H7 (cell line): ENCODE results near the gene MRPL21. TPM values are rescaled to one million over a fixed set of nuclear protein-coding genes. Genes with fewer than 3 reads are reported as not detected.
A peak's percentile ranks its signal among the peaks of the same experiment; 100 is the strongest.
"Not testable (repeated sequence)": the region's sequence is repeated elsewhere in the genome, so short reads cannot be mapped to it uniquely, and the experiment has no call there.

Experiments used
- DNase-seq: peaks from one replicate; pipeline ENCODE4 v3.0.0; 2012
- H3K27me3 ChIP-seq: 2 replicates; pipeline ENCODE4 v1.6.0; 2011; ENCODE audit warnings: mild to moderate bottlenecking, low read length; ENCODE audit not compliant: control insufficient read depth, insufficient read depth
- H3K36me3 ChIP-seq: replicated peaks from 2 replicates; pipeline ENCODE4 v1.5.1; 2011; ENCODE audit warnings: low read length; ENCODE audit not compliant: control insufficient read depth, insufficient read depth
- H3K4me3 ChIP-seq: 2 replicates; pipeline ENCODE4 v1.5.1; 2011; ENCODE audit warnings: low read depth, mild to moderate bottlenecking, control low read depth, low read length, moderate library complexity; ENCODE audit not compliant: insufficient read depth
- total RNA-seq: library from RNA; depleted of rRNA; stranded (reverse); fragments of >200 nt; shearing (Covaris generic); gene quantifications from 2 replicates; pipeline ENCODE4 v1.2.3, GENCODE V29; 2014

The MRPL21 gene
- total RNA-seq, 1 experiment from 2014 or later = 108 TPM

DNA sequence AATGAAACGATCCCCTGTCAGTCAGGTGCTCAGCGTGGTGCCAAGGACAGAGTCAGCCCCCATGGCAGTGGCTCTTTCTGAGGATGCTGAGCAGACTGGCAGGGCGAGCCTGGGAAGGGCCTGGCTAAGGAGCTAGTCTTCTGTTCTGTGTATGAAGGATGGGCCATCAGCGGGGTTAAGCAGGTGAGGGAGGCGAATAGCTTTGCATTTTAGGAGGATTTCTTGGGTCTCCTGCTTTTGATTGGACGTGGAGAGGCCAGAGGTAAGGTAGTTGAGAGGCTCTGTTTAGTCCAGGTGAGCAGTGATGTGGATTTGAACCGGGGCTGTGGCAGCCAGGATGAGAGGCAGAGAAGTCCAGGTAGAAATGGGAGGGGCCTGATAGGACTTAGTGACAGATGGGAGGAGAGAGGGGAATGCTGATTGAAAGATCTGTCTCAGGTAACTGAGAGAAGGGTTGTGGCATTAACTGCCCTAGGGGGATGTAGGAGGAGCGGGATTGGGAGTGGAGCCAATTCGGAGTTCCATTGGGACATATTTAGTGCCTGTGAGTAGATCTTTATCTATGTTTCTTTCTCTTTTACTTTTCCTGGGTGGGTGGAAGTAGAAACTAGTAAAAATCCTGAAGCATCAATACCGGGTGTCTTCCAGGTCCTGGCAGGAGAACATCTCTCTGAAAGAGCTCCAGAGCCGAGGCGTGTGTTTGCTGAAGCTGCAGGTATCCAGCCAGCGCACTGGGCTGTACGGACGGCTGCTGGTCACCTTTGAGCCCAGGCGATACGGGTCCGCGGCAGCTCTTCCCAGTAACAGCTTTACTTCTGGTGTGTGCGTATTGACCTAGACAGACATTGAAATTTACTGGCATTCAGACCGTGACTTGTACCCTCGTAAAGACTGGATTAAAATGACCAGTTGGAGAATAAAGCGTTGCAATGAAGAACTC, 2.1 kb upstream of the MRPL21 start:
- no peak for DNase-seq
- Histone ChIP-seq H3K36me3 (peaks cover 8% of the 10 kb centered on the region), H3K27me3 (no peaks in the 10 kb centered on the region), H3K4me3 (no peak overlapping the region)

DNA sequence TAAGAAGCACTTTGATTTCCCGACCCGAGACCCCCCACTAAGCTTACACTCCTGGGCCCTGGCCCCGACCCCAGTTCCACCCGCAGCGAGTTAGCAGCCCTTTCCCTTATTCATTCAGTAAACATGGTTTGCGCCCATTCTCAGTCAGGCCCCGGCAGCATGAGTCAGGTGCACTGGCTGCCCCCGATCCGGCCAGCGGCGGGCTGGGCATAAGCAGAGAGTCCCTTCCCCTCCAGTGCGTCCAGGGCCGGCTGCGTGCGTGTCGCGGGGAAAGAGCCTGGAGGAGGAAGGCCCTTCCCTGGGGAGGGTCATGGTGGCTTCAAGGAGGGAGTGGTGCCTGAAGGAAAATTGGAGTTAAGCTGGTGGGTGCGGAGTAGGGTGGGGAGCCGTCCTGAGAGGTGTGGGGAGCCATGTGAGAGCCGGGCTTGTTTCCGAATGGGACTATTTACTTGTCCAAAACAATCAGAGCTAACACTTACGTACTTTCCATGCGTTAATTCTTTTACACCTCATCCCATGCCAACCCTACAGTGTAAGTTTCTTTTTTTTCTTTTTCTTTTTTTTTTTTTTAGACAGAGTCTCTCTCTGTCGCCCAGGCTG, 716 bp upstream of the MRPL21 start:
- peaks cover 10% of the 10 kb centered on the region for H3K36me3 ChIP-seq
- H3K27me3 ChIP-seq = no peaks in the 10 kb centered on the region

DNA sequence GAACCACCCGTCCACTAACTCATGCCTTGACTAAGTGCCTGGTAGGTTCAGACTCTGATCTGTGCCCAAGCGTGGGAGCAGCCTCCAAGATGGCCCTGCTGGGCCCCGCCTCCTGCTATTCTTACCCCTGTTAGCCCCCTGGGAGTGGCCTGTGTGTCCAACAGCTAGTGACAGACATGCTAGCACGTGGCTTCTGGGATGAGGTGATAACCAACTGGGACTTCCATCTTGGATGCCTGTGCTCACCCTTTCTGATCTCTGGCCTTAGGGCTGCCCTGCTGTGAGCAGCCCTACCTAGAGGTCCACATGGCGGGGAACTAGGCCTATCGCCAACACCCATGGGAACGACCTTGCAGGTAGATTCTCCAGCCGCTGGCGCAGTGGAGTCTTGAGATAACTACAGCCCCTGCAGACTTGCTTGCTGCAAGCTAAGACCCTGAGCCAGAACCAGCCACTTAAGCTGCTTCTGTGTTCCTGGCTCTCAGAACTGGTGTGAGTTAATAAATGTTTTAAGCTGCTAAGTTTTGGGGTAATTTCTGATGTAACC, 2.7 kb downstream of the MRPL21 start:
- no peaks in the 10 kb centered on the region for H3K27me3 ChIP-seq
- H3K4me3 ChIP-seq = no peak overlapping the region
- peaks cover 28% of the 10 kb centered on the region for H3K36me3 ChIP-seq
- DNase-seq = no peak

More for the DNA sequence above, 716 bp upstream of the MRPL21 start:
- DNase-seq = no peak
- peak overlapping the region; percentile 97 for H3K4me3 ChIP-seq

DNA sequence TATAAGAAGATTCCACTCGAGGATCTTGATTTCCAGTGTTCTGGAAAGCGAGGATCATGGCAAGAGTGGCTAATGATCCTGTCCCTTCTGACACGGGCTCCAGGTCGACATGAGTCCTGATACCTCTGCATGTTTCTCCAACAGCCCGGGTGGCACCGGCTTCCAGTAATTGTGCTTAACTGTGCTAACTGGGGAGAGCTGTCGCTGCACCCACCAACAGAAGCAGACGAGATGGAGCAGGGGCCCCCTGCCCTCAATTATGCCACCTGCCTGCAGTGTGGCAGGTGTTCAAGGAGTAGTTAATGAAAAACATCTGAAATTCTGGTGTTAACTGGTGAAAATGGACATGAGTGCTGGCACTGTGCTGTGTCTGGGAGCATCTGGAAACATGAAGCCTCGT, 6.2 kb downstream of the MRPL21 start:
- peaks cover 41% of the 10 kb centered on the region for H3K36me3 ChIP-seq
- no peak overlapping the region for H3K4me3 ChIP-seq
- no peak for DNase-seq
- no peaks in the 10 kb centered on the region for H3K27me3 ChIP-seq

DNA sequence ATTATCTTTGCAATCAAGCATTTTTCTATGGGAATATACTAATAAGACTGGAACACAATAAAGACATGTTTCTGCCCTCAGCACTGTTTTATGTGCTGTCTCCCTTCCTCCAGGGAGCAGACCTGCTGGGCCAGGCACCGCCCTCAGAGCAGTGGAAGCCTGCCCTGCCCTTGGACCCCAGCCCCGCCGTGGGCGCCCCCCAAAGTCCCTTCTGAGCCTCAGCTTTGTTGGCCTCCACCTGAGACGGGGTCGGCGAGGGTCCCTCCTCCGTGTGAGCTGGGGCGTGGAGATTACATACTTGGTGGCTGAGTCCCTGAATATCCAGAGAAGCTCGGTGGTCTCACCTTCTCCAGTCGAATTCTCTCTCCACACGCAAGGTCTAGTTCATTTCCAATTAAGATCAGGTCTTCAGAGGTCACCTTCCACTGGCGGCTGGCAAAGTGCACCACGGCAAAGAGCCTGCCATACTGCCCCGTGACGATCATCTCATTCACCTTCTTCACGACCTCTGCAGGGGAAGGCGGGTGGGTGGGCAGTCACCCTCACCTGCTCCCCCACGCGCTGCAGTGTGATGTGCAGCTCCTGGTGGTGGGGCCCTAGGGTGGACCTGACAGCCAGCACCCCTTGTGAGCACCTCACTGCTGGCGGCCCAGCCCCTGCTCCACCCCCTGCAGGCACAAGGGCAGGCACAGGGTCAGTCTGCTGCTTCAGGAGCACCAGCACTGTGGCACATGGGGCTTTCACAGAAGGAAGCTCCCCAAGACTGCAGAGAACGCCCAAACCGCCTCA, 7.3 kb downstream of the MRPL21 start:
- peaks cover 42% of the 10 kb centered on the region for H3K36me3 ChIP-seq
- DNase-seq = no peak
- H3K27me3 ChIP-seq = no peaks in the 10 kb centered on the region
- no peak overlapping the region for H3K4me3 ChIP-seq

DNA sequence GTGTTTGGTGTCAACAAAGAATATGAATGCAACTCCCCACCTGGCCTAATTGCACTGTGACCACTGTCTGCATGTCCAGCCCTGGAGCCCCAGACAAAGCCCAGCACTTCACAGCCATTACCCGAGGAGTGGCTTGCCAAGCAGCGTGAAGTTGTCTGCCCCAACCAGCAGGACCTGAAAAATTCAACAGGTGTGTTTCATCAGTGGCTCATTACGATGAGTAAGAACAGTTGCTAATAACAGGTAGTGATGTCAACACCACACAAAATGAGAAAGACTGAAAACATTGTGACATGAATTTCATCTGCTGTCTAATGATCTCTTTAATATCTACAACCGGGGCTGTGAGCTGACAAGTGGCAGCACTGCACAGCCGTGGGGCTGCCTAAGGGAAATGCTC, 10.3 kb downstream of the MRPL21 start:
- H3K27me3 ChIP-seq = no peaks in the 10 kb centered on the region
- no peak for DNase-seq
- peaks cover 37% of the 10 kb centered on the region for H3K36me3 ChIP-seq
- no peak overlapping the region for H3K4me3 ChIP-seq

DNA sequence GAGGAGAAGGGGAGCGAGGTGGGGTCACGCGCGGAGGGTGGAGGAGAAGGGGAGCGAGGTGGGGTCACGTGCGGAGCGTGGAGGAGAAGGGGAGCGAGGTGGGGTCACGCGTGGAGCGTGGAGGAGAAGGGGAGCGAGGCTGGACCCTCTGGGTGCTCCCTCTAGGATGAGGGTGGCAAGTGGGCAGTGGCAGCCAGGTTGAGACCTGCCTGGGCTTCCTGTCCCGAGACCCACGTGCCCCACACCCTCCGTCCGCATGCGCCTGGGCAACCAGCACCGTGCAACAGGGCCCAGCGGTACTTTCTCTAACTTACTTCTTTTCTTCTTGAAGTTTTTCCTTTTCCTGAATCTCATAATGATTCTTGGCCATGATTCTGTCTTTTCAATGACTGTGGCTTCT, 11.1 kb downstream of the MRPL21 start:
- H3K36me3 ChIP-seq = peaks cover 30% of the 10 kb centered on the region
- no peak for DNase-seq
- H3K4me3 ChIP-seq = no peak overlapping the region
- H3K27me3 ChIP-seq = no peaks in the 10 kb centered on the region

DNA sequence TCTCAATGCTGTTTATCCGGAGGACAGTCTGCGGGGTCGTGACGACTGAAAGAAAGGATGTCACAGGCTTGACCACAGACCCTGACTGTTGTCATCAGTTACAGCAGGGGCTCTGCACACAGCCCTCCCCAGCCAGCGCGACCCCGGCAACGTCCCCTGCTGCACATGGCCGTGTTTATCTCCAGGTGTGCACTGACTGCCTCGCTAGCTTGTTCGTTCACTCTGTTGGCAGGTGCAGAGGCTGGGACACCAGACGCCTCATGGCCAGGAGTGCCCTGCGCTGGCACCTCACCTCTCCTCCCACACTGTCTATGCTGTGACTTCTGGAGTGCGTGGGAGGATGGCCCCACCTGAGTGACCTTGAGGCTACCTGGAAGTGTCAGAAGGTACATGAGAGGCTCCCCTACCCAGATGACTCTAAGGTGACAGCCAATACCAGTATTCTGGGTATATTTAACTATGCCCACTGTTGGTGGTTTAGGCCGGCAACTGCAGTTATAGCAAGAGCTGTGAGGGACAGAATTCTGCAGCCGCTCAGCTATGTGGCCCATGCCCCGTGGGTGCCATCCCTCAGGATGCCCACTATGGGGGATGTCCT, 12.2 kb downstream of the MRPL21 start:
- Histone ChIP-seq H3K27me3 (no peaks in the 10 kb centered on the region), H3K4me3 (no peak overlapping the region), H3K36me3 (peaks cover 20% of the 10 kb centered on the region)
- DNase-seq = no peak

DNA sequence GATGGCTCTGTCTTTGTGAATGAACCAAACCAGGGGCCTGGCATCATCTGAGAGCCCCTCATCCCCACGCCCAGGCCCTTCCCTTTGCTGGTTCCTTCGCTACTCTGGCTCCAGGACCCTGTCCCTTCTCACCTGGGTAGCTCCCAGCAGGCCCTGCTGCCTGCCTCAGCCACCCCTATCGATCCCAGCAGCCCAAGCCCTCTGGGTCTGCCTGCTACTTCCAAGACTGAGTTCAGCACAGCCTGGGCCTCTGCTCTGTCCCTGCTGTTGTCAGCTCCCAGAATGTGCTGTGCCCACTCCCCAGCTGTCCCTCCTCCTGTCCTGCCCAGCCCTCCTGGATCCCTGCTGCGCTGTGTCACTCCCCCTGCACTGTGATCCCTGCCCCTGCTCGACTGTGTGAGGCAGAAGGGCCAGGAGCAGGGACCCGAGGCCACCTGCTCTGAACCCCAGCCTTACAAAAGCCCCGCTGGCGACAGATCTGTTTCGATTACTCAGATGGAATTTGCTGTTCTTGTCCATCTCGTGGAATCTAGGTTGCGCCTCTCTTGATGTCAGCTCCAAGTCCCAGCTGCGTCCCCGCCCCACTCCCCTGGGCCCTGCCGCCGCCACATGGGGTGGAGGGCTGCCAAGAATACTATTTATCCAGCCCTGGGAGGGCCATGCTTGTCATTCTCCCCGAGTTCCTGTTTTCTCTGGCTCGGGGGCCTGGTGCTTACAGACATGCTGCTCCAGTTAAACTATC, 13.0 kb downstream of the MRPL21 start:
- DNase-seq = no peak
- peaks cover 14% of the 10 kb centered on the region for H3K36me3 ChIP-seq

DNA sequence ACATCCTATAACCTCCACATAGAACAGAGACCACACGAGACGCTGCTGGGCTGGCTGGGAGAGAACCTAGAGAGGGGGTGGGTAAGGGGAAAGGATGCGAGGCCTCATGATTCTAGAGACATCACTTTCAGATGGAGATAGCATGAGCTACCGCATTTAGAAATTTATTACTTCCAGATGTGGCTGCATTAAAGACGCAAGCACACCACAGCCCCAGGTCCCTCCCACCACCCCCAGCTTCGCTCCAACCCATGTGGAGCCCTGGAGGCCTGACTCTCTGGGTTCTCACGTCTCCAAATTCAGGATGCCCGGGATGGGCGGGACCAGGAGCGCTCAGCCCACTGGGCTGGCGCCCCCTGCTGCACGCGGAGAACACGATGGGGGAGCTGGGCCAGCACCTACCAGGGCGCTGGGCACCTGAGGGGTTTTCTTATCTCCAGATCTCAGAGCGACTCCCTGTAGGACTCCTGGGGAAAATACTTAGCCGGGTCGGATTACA, 13.6 kb downstream of the MRPL21 start:
- DNase-seq = peak; percentile 92
- peaks cover 10% of the 10 kb centered on the region for H3K36me3 ChIP-seq
- H3K27me3 ChIP-seq = no peaks in the 10 kb centered on the region
- no peak overlapping the region for H3K4me3 ChIP-seq

More for the DNA sequence above, 13.0 kb downstream of the MRPL21 start:
- no peak overlapping the region for H3K4me3 ChIP-seq
- no peaks in the 10 kb centered on the region for H3K27me3 ChIP-seq

DNA sequence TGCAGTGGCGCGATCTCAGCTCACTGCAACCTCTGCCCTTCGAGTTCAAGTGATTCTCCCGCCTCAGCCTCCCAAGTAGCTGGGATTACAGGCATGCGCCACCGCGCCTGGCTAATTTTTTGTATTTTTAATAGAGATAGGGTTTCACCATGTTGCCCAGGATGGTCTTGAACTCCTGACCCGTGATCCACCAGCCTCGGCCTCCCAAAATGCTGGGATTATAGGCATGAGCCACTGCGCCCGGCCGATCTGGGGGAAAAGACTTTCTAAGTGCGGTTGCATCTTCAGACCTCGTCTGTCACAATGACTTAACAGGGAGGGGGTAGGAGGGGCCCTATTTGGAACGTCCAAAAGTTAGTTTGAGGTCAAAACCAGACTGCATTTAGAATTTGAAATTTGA, 18.8 kb downstream of the MRPL21 start:
- not testable (repeated sequence) for DNase-seq, H3K27me3 ChIP-seq, H3K36me3 ChIP-seq, H3K4me3 ChIP-seq

DNA sequence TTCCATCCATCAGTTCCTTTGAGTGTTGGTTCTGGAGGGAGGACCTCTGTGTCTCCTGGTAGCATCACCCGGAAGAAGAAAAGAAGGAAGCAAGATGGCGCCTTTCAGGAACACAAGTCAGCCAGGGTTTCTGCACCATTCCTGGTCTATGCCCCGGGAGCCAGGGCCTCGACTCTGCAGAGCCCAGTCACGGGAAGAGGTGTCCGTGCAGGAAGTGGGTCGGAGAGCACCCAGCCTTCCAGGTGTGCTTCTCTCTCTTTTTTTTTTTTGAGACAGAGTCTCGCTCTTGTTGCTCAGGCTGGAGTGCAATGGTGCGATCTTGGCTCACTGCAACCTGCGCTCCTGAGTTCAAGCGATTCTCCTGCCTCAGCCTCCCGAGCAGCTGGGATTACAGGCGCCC, 21.2 kb downstream of the MRPL21 start:
- Histone ChIP-seq H3K36me3 (no peaks in the 10 kb centered on the region; the same call in none of the 2 replicates), H3K4me3 (no peak overlapping the region)

DNA sequence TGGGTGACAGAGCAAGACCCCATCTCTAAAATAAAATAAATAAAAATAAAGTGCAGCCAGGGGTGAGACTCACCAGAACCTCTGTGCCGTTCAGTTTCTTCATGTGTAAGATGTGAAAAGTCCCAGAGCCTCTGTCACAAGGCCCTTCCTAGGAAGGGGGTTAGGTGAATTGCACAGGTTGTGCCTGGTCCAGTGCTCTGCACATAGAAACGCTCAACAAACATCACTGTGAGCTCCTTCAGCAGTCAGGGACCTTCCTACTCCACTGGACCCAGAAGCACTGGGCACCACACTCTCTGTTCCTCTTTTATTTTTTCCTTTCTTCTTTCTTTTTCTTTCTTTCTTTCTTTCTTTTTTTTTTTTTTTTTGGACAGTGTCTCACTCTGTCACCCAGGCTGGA, 22.3 kb downstream of the MRPL21 start:
- no peak overlapping the region for H3K4me3 ChIP-seq
- no peaks in the 10 kb centered on the region for H3K27me3 ChIP-seq
- no peaks in the 10 kb centered on the region; the same call in 1 of the 2 replicates for H3K36me3 ChIP-seq
- no peak for DNase-seq

More for the DNA sequence above, 21.2 kb downstream of the MRPL21 start:
- no peaks in the 10 kb centered on the region for H3K27me3 ChIP-seq
- DNase-seq = no peak
